ENCODE results near the gene CCDC38. TPM values are rescaled to one million over a fixed set of nuclear protein-coding genes. Genes with fewer than 3 reads are reported as not detected.

CCDC38 gene
- total and polyA plus RNA-seq, 10 of the 15 experiments (the other 5 are each of a cell fraction or from before 2014, with no cell fraction given) = 0.04 to 0.05 TPM; not detected in 8

DNA sequence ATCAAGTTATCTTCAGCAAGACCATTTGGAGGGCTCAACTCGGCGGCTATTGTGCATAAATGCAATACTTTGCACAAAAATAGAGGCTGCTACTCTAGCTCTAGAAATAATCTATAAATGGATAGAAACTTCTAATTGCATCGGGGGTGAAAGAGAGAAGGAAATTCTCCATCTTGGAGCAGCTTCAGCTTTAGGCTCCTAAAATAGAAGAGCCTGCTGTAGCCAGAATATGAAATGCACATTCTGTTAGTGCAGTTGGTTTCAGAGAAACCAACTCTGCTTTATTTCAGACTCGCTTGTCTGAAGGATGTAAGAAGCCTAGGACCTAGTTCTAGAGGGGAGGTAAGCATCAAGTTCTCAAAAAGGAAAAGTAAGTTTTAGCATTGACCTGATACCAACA lies 45.6 kb downstream of the CCDC38 start:
- intact Hi-C loops (cut with micrococcal nuclease; ENCODE audit: unreplicated experiment) = no loop called here
- ChIA-PET POLR2A (interaction anchor here (0.6 kb wide), 1 partner anchor 625 kb away, joined by 5 read pairs; no protein-coding TSS in a partner anchor), CTCF (interaction anchor here (0.9 kb wide), 1 partner anchor 36 kb away, joined by 3 read pairs; no protein-coding TSS in a partner anchor), RAD21 (ENCODE audit: unreplicated experiment) (no interaction called here), SMC1A (ENCODE audit: uncharacterized antibody, unreplicated experiment) (no interaction called here)
- no peak overlapping the region for H3K9ac ChIP-seq (ENCODE audit: control insufficient read depth, insufficient read depth, low read length)
- no peaks in the 10 kb centered on the region for H3K36me3 ChIP-seq (ENCODE audit: control insufficient read depth in 2 of 2, insufficient read depth in 2 of 2, low read length in 1 of 2)
- H4K20me1 ChIP-seq (ENCODE audit: control insufficient read depth, insufficient read depth) = no peaks in the 10 kb centered on the region
- no peak for DNase-seq (ENCODE audit: low read depth, low spot score)
- H3K27me3 ChIP-seq (replicated peaks in 1 of 2; ENCODE audit: control insufficient read depth in 2 of 2, insufficient read depth in 2 of 2, low read length in 1 of 2) = no peaks in the 10 kb centered on the region; a peak in 1 of 4 replicates
- no peak for TF ChIP-seq NBN (IDR thresholded peaks at IDR 0.05)
- TF ChIP-seq MTA3 (IDR thresholded peaks at IDR 0.05; ENCODE audit: borderline replicate concordance, low read length) = no peak
- TF ChIP-seq, protein P1, sequence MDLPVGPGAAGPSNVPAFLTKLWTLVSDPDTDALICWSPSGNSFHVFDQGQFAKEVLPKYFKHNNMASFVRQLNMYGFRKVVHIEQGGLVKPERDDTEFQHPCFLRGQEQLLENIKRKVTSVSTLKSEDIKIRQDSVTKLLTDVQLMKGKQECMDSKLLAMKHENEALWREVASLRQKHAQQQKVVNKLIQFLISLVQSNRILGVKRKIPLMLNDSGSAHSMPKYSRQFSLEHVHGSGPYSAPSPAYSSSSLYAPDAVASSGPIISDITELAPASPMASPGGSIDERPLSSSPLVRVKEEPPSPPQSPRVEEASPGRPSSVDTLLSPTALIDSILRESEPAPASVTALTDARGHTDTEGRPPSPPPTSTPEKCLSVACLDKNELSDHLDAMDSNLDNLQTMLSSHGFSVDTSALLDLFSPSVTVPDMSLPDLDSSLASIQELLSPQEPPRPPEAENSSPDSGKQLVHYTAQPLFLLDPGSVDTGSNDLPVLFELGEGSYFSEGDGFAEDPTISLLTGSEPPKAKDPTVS (IDR thresholded peaks at IDR 0.05; ENCODE audit: low read depth, low read length) = no peak
- no peak for TF ChIP-seq ESRRA (IDR thresholded peaks at IDR 0.05; ENCODE audit: low read length)
- TF ChIP-seq, protein P2, sequence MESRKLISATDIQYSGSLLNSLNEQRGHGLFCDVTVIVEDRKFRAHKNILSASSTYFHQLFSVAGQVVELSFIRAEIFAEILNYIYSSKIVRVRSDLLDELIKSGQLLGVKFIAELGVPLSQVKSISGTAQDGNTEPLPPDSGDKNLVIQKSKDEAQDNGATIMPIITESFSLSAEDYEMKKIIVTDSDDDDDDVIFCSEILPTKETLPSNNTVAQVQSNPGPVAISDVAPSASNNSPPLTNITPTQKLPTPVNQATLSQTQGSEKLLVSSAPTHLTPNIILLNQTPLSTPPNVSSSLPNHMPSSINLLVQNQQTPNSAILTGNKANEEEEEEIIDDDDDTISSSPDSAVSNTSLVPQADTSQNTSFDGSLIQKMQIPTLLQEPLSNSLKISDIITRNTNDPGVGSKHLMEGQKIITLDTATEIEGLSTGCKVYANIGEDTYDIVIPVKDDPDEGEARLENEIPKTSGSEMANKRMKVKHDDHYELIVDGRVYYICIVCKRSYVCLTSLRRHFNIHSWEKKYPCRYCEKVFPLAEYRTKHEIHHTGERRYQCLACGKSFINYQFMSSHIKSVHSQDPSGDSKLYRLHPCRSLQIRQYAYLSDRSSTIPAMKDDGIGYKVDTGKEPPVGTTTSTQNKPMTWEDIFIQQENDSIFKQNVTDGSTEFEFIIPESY (IDR thresholded peaks at IDR 0.05) = no peak
- TF ChIP-seq, protein P3, sequence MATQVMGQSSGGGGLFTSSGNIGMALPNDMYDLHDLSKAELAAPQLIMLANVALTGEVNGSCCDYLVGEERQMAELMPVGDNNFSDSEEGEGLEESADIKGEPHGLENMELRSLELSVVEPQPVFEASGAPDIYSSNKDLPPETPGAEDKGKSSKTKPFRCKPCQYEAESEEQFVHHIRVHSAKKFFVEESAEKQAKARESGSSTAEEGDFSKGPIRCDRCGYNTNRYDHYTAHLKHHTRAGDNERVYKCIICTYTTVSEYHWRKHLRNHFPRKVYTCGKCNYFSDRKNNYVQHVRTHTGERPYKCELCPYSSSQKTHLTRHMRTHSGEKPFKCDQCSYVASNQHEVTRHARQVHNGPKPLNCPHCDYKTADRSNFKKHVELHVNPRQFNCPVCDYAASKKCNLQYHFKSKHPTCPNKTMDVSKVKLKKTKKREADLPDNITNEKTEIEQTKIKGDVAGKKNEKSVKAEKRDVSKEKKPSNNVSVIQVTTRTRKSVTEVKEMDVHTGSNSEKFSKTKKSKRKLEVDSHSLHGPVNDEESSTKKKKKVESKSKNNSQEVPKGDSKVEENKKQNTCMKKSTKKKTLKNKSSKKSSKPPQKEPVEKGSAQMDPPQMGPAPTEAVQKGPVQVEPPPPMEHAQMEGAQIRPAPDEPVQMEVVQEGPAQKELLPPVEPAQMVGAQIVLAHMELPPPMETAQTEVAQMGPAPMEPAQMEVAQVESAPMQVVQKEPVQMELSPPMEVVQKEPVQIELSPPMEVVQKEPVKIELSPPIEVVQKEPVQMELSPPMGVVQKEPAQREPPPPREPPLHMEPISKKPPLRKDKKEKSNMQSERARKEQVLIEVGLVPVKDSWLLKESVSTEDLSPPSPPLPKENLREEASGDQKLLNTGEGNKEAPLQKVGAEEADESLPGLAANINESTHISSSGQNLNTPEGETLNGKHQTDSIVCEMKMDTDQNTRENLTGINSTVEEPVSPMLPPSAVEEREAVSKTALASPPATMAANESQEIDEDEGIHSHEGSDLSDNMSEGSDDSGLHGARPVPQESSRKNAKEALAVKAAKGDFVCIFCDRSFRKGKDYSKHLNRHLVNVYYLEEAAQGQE (IDR thresholded peaks at IDR 0.05; ENCODE audit: low read depth, low read length) = no peak
- TF ChIP-seq SMC3 (IDR thresholded peaks at IDR 0.05; ENCODE audit: borderline replicate concordance, low read length) = no peak
- TF ChIP-seq IKZF1 (conservative IDR thresholded peaks at IDR 0.05) = no peak
- in situ Hi-C loops (cut with MboI) = no loop called here
- H3K27ac ChIP-seq (ENCODE audit: control insufficient read depth, insufficient read depth) = no peak overlapping the region
- H3K4me3 ChIP-seq = no peak overlapping the region
- ATAC-seq = no peak
- no TSS peak for BruUV-seq (replicated peaks)
- H3K4me2 ChIP-seq (ENCODE audit: control insufficient read depth, insufficient read depth) = no peak overlapping the region
- no peak for FAIRE-seq
- H3K4me1 ChIP-seq (ENCODE audit: control insufficient read depth, insufficient read depth, low read length) = no peaks in the 10 kb centered on the region
- H3K79me2 ChIP-seq (ENCODE audit: control insufficient read depth, insufficient read depth, low read length) = no peaks in the 10 kb centered on the region
- no peaks in the 10 kb centered on the region for H3K9me3 ChIP-seq (replicated peaks; ENCODE audit: control insufficient read depth, insufficient read depth, low read length)
- 48% methylated on average over 4 of the region's 4 CpGs for WGBS (ENCODE audit: insufficient coverage, insufficient replicate concordance, low lambda C conversion rate, missing lambda C conversion rate)
- no peak overlapping the region for H2AFZ ChIP-seq (ENCODE audit: control insufficient read depth, low read depth, low read length)

Data from GM12878 (cell line).